HepG2 (cell line): ENCODE data around the gene DAB2IP. TPM values are rescaled to one million over a fixed set of nuclear protein-coding genes. Genes with fewer than 3 reads are reported as not detected.

Source experiments
- GLMP ChIP-seq: sonication (generic); formaldehyde crosslinking; IDR thresholded peaks from 2 replicates; pipeline ENCODE4 v1.9.0; 2021; ENCODE audit warnings: missing genetic modification reagents, mild to moderate bottlenecking, borderline replicate concordance
- GMEB2 ChIP-seq: IDR thresholded peaks from 2 replicates; pipeline ENCODE4 v1.6.1; 2016; ENCODE audit warnings: missing biosample characterization, missing genetic modification reagents, low read depth
- HOXA9 ChIP-seq: sonication (generic); formaldehyde crosslinking; IDR thresholded peaks from 2 replicates; pipeline ENCODE4 v1.8.1; 2022; ENCODE audit warnings: missing genetic modification reagents, mild to moderate bottlenecking, moderate library complexity, borderline replicate concordance
- MTERF4 ChIP-seq: sonication (generic); formaldehyde crosslinking; IDR thresholded peaks from 2 replicates; pipeline ENCODE4 v1.8.0; 2023; ENCODE audit warnings: mild to moderate bottlenecking, missing genetic modification reagents
- MTF2 ChIP-seq: sonication (generic); formaldehyde crosslinking; IDR thresholded peaks from 2 replicates; pipeline ENCODE4 v1.5.0; 2020; ENCODE audit warnings: missing genetic modification reagents, borderline replicate concordance
- NFE2L2 ChIP-seq: fragments of 150-350 bp; IDR thresholded peaks from 2 replicates; pipeline ENCODE4 v1.6.1; 2014; ENCODE audit warnings: low read length
- NFKB2 ChIP-seq: sonication (generic); formaldehyde crosslinking; IDR thresholded peaks from 2 replicates; pipeline ENCODE4 v1.4.0; 2020; ENCODE audit warnings: missing genetic modification reagents, borderline replicate concordance
- PAF1 ChIP-seq: IDR thresholded peaks from 2 replicates; pipeline ENCODE4 v1.6.1; 2016; ENCODE audit warnings: missing genetic modification reagents, missing compliant biosample characterization
- TEAD3 ChIP-seq: optimal IDR thresholded peaks from 2 replicates; pipeline ENCODE3; 2016; ENCODE audit warnings: borderline replicate concordance
- ZBTB10 ChIP-seq: sonication (generic); formaldehyde crosslinking; IDR thresholded peaks from 2 replicates; pipeline ENCODE4 v1.4.0; 2020; ENCODE audit warnings: missing genetic modification reagents, borderline replicate concordance
- ZKSCAN1 ChIP-seq: fragments of 150-350 bp; IDR thresholded peaks from 2 replicates; pipeline ENCODE4 v1.6.1; 2014; ENCODE audit warnings: low read length
- ZNF33A ChIP-seq: sonication (generic); formaldehyde crosslinking; IDR thresholded peaks from 2 replicates; pipeline ENCODE4 v1.5.1; 2020; ENCODE audit warnings: missing genetic modification reagents, mild to moderate bottlenecking, moderate library complexity, borderline replicate concordance
- ZNF343 ChIP-seq: sonication (generic); formaldehyde crosslinking; IDR thresholded peaks from 2 replicates; pipeline ENCODE4 v1.4.0; 2020; ENCODE audit warnings: mild to moderate bottlenecking, missing genetic modification reagents
- ZNF350 ChIP-seq: sonication (generic); formaldehyde crosslinking; IDR thresholded peaks from 2 replicates; pipeline ENCODE4 v1.4.0; 2020; ENCODE audit warnings: mild to moderate bottlenecking, low read depth, missing genetic modification reagents, borderline replicate concordance
- ZNF414 ChIP-seq: sonication (generic); formaldehyde crosslinking; IDR thresholded peaks from 2 replicates; pipeline ENCODE4 v1.5.0; 2020; ENCODE audit warnings: missing genetic modification reagents
- ZNF441 ChIP-seq: sonication (generic); formaldehyde crosslinking; IDR thresholded peaks from 2 replicates; pipeline ENCODE4 v1.7.0; 2021; ENCODE audit warnings: missing genetic modification reagents, borderline replicate concordance
- ZNF460 ChIP-seq: sonication (generic); formaldehyde crosslinking; IDR thresholded peaks from 2 replicates; pipeline ENCODE4 v1.5.1; 2020; ENCODE audit warnings: missing genetic modification reagents, mild to moderate bottlenecking, borderline replicate concordance
- ZNF556 ChIP-seq: sonication (generic); formaldehyde crosslinking; IDR thresholded peaks from 2 replicates; pipeline ENCODE4 v1.4.0; 2020; ENCODE audit warnings: mild to moderate bottlenecking, missing genetic modification reagents, borderline replicate concordance
- ZNF570 ChIP-seq: sonication (generic); formaldehyde crosslinking; IDR thresholded peaks from 2 replicates; pipeline ENCODE4 v1.4.0; 2020; ENCODE audit warnings: mild to moderate bottlenecking, missing genetic modification reagents, borderline replicate concordance
- ZNF800 ChIP-seq: sonication (generic); formaldehyde crosslinking; IDR thresholded peaks from 2 replicates; pipeline ENCODE4 v1.4.0; 2020; ENCODE audit warnings: missing genetic modification reagents
- ZSCAN31 ChIP-seq: sonication (generic); formaldehyde crosslinking; IDR thresholded peaks from 2 replicates; pipeline ENCODE4 v1.5.0; 2020; ENCODE audit warnings: low read depth, mild to moderate bottlenecking, missing genetic modification reagents
- polyA plus RNA-seq, 8 experiments: library from polyadenylated mRNA; depleted of rRNA in 3 of 8; stranded (reverse) in 7 of 8; unstranded in 1 of 8; fragments of >200 nt; fragmentation: Illumina TruSeq in 4 of 8; extraction: Trizol in 4 of 8; gene quantifications; 2 replicates each; pipeline versions ENCODE4 v1.2.1 to v1.2.3, GENCODE V29; 2011 to 2016; ENCODE audit warnings: low read depth in 4 of 8, missing spikeins in 1 of 8, mixed read lengths in 1 of 8; ENCODE audit not compliant: insufficient read depth in 1 of 8
- total RNA-seq, 5 experiments: library from RNA; depleted of rRNA; stranded (reverse); fragments of >200 nt; fragmentation: Illumina TruSeq; extraction: Trizol; gene quantifications; 2 replicates each; pipeline ENCODE4 v1.2.3, GENCODE V29; 2016; ENCODE audit warnings: low read depth in 1 of 5

Gene DAB2IP
- total and polyA plus RNA-seq, 2 of the 13 experiments (the other 11 are each of a cell fraction or from before 2014, with no cell fraction given), result 25.3 to 37.9 TPM

GRCh38 chr9:121737481-121737931 is 86.1 kb downstream of the DAB2IP start (continued):
- TF ChIP-seq GMEB2 (CRISPR knock-in tag) (no peak), ZBTB10 (CRISPR knock-in tag) (no peak), ZNF441 (CRISPR knock-in tag) (no peak), ZNF414 (CRISPR knock-in tag) (no peak), HOXA9 (CRISPR knock-in tag) (no peak), MTERF4 (CRISPR knock-in tag) (no peak), ZSCAN31 (no peak), ZNF350 (CRISPR knock-in tag) (no peak), TEAD3 (CRISPR knock-in tag) (no peak), ZNF460 (CRISPR knock-in tag) (no peak), ZNF800 (CRISPR knock-in tag) (no peak), ZNF556 (CRISPR knock-in tag) (peak; percentile 4; the same call in 1 of the 2 replicates), GLMP (CRISPR knock-in tag) (no peak), ZNF343 (0 out of 2 replicates have a peak, but pooled peaks have one; percentile 51), MTF2 (CRISPR knock-in tag) (0 out of 2 replicates have a peak, but pooled peaks have one; percentile 37), ZKSCAN1 (no peak), NFKB2 (CRISPR knock-in tag) (peak; percentile 8; the same call in 1 of the 2 replicates), ZNF570 (CRISPR knock-in tag) (no peak), NFE2L2 (no peak), ZNF33A (CRISPR knock-in tag) (no peak), PAF1 (CRISPR knock-in tag) (no peak)
